Umbilical cord (tissue), 2 donors: ENCODE data around the gene STH. TPM values are rescaled to one million over a fixed set of nuclear protein-coding genes. Genes with fewer than 3 reads are reported as not detected.
"Not testable (repeated sequence)": the region's sequence is repeated elsewhere in the genome, so short reads cannot be mapped to it uniquely, and the experiment has no call there.

ENCODE experiments used
- DNase-seq: peaks from one replicate; pipeline ENCODE4 v3.0.0-alpha.2; 2015; ENCODE audit warnings: low spot score
- total RNA-seq: library from RNA; depleted of rRNA; stranded (reverse); fragments of >200 nt; gene quantifications from one replicate; pipeline ENCODE4 v1.2.3, GENCODE V29; 2014; ENCODE audit warnings: low replicate concordance; ENCODE audit not compliant: insufficient read depth

The STH gene
- total RNA-seq, 1 donor from 2014 or later, result not detected

DNA sequence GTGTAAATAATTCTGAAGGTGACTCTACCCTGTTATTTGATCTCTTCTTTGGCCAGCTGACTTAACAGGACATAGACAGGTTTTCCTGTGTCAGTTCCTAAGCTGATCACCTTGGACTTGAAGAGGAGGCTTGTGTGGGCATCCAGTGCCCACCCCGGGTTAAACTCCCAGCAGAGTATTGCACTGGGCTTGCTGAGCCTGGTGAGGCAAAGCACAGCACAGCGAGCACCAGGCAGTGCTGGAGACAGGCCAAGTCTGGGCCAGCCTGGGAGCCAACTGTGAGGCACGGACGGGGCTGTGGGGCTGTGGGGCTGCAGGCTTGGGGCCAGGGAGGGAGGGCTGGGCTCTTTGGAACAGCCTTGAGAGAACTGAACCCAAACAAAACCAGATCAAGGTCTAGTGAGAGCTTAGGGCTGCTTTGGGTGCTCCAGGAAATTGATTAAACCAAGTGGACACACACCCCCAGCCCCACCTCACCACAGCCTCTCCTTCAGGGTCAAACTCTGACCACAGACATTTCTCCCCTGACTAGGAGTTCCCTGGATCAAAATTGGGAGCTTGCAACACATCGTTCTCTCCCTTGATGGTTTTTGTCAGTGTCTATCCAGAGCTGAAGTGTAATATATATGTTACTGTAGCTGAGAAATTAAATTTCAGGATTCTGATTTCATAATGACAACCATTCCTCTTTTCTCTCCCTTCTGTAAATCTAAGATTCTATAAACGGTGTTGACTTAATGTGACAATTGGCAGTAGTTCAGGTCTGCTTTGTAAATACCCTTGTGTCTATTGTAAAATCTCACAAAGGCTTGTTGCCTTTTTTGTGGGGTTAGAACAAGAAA, 5.1 kb downstream of the STH start:
- peak; percentile 36 for DNase-seq

DNA sequence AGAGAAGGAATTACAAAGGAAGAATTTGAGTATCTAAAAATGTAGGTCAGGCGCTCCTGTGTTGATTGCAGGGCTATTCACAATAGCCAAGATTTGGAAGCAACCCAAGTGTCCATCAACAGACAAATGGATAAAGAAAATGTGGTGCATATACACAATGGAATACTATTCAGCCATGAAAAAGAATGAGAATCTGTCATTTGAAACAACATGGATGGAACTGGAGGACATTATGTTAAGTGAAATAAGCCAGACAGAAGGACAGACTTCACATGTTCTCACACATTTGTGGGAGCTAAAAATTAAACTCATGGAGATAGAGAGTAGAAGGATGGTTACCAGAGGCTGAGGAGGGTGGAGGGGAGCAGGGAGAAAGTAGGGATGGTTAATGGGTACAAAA, 7.0 kb downstream of the STH start:
- DNase-seq, result not testable (repeated sequence)

DNA sequence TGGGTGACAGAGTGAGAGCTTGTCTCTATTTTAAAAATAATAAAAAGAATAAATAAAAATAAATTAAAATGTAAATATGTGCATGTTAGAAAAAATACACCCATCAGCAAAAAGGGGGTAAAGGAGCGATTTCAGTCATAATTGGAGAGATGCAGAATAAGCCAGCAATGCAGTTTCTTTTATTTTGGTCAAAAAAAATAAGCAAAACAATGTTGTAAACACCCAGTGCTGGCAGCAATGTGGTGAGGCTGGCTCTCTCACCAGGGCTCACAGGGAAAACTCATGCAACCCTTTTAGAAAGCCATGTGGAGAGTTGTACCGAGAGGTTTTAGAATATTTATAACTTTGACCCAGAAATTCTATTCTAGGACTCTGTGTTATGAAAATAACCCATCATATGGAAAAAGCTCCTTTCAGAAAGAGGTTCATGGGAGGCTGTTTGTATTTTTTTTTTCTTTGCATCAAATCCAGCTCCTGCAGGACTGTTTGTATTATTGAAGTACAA, 8.5 kb downstream of the STH start:
- DNase-seq, result no peak

DNA sequence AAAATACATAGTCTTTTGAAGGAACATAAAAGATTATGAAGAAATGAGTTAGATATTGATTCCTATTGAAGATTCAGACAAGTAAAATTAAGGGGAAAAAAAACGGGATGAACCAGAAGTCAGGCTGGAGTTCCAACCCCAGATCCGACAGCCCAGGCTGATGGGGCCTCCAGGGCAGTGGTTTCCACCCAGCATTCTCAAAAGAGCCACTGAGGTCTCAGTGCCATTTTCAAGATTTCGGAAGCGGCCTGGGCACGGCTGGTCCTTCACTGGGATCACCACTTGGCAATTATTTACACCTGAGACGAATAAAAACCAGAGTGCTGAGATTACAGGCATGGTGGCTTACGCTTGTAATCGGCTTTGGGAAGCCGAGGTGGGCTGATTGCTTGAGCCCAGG, 9.5 kb downstream of the STH start:
- no peak for DNase-seq

DNA sequence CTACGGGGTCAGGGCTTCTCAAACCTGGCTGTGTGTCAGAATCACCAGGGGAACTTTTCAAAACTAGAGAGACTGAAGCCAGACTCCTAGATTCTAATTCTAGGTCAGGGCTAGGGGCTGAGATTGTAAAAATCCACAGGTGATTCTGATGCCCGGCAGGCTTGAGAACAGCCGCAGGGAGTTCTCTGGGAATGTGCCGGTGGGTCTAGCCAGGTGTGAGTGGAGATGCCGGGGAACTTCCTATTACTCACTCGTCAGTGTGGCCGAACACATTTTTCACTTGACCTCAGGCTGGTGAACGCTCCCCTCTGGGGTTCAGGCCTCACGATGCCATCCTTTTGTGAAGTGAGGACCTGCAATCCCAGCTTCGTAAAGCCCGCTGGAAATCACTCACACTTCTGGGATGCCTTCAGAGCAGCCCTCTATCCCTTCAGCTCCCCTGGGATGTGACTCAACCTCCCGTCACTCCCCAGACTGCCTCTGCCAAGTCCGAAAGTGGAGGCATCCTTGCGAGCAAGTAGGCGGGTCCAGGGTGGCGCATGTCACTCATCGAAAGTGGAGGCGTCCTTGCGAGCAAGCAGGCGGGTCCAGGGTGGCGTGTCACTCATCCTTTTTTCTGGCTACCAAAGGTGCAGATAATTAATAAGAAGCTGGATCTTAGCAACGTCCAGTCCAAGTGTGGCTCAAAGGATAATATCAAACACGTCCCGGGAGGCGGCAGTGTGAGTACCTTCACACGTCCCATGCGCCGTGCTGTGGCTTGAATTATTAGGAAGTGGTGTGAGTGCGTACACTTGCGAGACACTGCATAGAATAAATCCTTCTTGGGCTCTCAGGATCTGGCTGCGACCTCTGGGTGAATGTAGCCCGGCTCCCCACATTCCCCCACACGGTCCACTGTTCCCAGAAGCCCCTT, 10.9 kb downstream of the STH start:
- DNase-seq, result no peak

DNA sequence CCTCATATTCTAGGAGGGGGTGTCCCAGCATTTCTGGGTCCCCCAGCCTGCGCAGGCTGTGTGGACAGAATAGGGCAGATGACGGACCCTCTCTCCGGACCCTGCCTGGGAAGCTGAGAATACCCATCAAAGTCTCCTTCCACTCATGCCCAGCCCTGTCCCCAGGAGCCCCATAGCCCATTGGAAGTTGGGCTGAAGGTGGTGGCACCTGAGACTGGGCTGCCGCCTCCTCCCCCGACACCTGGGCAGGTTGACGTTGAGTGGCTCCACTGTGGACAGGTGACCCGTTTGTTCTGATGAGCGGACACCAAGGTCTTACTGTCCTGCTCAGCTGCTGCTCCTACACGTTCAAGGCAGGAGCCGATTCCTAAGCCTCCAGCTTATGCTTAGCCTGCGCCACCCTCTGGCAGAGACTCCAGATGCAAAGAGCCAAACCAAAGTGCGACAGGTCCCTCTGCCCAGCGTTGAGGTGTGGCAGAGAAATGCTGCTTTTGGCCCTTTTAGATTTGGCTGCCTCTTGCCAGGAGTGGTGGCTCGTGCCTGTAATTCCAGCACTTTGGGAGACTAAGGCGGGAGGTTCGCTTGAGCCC, 11.6 kb downstream of the STH start:
- DNase-seq, result no peak

DNA sequence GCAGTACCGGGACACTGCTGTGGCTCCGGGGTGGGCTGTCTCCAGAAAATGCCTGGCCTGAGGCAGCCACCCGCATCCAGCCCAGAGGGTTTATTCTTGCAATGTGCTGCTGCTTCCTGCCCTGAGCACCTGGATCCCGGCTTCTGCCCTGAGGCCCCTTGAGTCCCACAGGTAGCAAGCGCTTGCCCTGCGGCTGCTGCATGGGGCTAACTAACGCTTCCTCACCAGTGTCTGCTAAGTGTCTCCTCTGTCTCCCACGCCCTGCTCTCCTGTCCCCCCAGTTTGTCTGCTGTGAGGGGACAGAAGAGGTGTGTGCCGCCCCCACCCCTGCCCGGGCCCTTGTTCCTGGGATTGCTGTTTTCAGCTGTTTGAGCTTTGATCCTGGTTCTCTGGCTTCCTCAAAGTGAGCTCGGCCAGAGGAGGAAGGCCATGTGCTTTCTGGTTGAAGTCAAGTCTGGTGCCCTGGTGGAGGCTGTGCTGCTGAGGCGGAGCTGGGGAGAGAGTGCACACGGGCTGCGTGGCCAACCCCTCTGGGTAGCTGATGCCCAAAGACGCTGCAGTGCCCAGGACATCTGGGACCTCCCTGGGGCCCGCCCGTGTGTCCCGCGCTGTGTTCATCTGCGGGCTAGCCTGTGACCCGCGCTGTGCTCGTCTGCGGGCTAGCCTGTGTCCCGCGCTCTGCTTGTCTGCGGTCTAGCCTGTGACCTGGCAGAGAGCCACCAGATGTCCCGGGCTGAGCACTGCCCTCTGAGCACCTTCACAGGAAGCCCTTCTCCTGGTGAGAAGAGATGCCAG, 12.9 kb downstream of the STH start:
- DNase-seq, result no peak

DNA sequence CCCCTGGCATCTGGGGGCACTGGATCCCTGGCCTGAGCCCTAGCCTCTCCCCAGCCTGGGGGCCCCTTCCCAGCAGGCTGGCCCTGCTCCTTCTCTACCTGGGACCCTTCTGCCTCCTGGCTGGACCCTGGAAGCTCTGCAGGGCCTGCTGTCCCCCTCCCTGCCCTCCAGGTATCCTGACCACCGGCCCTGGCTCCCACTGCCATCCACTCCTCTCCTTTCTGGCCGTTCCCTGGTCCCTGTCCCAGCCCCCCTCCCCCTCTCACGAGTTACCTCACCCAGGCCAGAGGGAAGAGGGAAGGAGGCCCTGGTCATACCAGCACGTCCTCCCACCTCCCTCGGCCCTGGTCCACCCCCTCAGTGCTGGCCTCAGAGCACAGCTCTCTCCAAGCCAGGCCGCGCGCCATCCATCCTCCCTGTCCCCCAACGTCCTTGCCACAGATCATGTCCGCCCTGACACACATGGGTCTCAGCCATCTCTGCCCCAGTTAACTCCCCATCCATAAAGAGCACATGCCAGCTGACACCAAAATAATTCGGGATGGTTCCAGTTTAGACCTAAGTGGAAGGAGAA, 13.5 kb downstream of the STH start:
- no peak for DNase-seq

DNA sequence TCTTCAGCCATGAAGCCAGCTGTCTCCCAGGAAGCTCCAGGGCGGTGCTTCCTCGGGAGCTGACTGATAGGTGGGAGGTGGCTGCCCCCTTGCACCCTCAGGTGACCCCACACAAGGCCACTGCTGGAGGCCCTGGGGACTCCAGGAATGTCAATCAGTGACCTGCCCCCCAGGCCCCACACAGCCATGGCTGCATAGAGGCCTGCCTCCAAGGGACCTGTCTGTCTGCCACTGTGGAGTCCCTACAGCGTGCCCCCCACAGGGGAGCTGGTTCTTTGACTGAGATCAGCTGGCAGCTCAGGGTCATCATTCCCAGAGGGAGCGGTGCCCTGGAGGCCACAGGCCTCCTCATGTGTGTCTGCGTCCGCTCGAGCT, 14.1 kb downstream of the STH start:
- DNase-seq, result no peak

DNA sequence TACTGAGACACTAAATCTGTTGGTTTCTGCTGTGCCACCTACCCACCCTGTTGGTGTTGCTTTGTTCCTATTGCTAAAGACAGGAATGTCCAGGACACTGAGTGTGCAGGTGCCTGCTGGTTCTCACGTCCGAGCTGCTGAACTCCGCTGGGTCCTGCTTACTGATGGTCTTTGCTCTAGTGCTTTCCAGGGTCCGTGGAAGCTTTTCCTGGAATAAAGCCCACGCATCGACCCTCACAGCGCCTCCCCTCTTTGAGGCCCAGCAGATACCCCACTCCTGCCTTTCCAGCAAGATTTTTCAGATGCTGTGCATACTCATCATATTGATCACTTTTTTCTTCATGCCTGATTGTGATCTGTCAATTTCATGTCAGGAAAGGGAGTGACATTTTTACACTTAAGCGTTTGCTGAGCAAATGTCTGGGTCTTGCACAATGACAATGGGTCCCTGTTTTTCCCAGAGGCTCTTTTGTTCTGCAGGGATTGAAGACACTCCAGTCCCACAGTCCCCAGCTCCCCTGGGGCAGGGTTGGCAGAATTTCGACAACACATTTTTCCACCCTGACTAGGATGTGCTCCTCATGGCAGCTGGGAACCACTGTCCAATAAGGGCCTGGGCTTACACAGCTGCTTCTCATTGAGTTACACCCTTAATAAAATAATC, 14.6 kb downstream of the STH start:
- DNase-seq, result peak; percentile 30

DNA sequence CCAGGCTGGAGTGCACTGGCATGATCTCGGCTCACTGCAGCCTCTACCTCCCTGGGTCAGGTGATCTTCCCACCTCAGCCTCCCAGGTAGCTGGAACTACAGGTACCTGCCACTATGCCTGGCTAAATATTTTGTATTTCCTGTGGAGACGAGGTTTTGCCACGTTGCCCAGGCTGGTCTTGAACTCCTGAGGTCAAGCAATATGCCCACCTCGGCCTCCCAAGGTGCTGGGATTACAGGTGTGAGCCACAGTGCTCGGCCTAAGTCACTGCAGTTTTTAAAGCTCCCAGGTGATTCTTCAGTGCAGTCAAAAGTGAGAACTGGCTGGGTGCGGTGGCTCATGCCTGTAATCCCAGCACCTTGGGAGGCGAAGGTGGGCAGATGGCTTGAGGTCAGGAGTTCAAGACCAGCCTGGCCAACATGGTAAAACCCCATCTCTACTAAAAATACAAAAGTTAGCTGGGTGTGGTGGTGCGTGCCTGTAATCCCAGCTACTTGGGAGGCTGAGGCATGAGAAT, 20.4 kb downstream of the STH start:
- not testable (repeated sequence) for DNase-seq

DNA sequence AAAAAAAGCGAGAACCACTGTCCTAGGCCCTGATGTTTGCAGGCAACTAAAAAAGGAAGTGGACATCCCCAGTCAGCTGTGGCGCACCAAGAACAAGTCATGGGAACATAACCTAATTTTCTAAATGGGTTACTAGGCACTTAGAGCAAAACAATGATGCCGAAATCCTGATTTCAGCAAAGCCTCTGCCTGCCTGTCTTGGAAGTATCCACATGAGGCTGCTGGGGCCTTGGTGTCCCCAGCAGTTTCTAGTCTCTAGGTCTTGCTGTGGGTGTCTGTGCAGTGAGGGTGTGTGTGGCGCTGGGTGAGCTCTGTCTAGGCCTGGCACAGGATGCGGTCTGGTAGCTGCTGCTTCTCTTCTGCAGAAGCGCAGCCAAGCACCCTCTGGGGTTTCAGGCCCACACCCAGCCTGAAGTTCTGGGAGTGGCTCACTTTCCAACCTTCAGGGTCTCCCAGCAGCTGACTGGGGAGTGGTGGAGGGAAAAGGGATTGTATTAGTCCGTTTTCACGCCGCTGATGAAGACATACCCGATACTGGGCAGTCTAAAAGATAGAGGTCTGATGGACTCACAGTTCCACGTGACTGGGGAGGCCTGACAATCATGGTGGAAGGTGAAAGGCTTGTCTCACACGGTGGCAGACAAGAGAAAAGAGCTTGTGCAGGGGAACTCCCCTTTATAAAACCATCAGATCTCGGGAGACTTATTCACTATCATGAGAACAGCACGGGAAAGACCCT, 21.1 kb downstream of the STH start:
- no peak for DNase-seq

DNA sequence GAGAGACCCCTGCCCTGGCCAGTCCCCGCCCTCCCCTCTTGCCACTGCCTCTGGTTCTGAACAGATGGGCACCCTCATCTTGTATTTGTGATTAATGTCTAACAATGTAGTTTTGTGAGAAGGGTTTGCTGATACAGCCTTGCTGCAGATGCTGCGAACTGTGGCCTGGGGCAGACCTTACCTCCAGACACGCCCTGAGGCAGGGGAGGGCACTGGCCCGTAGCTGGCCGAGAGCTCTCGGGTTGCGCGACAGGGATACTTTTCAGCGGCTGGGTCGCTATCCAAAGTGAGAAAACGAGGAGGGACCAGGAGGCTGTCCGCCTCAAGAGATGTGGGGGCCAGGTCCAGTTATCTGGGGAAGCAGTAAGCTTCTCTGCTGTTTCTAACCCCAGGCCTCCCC, 21.9 kb downstream of the STH start:
- DNase-seq, result no peak

DNA sequence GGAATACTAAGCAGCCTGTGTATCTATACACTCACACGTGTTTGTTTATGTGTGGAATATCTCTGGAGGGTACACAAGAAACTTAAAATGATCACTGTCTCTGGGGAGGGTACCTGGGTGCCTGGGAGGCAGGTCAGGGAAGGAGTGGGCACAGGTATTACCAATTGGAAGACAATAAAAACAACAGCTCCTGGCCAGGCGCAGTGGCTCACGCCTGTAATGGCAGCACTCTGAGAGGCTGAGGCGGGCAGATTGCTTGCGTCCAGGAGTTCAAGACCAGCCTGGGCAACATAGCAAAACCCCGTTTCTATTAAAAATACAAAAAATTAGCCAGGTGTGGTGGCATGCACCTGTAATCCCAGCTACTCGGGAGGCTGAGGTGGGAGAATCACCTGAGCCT, 24.3 kb downstream of the STH start:
- not testable (repeated sequence) for DNase-seq

DNA sequence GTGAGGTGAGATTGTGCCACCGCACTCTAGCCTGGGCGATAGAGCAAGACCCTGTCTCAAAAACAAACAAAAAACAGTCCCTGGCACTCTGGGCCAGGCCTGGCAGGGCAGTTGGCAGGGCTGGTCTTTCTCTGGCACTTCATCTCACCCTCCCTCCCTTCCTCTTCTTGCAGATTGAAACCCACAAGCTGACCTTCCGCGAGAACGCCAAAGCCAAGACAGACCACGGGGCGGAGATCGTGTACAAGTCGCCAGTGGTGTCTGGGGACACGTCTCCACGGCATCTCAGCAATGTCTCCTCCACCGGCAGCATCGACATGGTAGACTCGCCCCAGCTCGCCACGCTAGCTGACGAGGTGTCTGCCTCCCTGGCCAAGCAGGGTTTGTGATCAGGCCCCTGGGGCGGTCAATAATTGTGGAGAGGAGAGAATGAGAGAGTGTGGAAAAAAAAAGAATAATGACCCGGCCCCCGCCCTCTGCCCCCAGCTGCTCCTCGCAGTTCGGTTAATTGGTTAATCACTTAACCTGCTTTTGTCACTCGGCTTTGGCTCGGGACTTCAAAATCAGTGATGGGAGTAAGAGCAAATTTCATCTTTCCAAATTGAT, 24.8 kb downstream of the STH start:
- DNase-seq, result no peak

DNA sequence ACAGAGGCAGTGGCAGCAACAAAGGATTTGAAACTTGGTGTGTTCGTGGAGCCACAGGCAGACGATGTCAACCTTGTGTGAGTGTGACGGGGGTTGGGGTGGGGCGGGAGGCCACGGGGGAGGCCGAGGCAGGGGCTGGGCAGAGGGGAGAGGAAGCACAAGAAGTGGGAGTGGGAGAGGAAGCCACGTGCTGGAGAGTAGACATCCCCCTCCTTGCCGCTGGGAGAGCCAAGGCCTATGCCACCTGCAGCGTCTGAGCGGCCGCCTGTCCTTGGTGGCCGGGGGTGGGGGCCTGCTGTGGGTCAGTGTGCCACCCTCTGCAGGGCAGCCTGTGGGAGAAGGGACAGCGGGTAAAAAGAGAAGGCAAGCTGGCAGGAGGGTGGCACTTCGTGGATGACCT, 25.5 kb downstream of the STH start:
- DNase-seq, result no peak

DNA sequence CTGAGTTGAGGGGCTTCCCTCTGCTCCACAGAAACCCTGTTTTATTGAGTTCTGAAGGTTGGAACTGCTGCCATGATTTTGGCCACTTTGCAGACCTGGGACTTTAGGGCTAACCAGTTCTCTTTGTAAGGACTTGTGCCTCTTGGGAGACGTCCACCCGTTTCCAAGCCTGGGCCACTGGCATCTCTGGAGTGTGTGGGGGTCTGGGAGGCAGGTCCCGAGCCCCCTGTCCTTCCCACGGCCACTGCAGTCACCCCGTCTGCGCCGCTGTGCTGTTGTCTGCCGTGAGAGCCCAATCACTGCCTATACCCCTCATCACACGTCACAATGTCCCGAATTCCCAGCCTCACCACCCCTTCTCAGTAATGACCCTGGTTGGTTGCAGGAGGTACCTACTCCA, 26.0 kb downstream of the STH start:
- no peak for DNase-seq

DNA sequence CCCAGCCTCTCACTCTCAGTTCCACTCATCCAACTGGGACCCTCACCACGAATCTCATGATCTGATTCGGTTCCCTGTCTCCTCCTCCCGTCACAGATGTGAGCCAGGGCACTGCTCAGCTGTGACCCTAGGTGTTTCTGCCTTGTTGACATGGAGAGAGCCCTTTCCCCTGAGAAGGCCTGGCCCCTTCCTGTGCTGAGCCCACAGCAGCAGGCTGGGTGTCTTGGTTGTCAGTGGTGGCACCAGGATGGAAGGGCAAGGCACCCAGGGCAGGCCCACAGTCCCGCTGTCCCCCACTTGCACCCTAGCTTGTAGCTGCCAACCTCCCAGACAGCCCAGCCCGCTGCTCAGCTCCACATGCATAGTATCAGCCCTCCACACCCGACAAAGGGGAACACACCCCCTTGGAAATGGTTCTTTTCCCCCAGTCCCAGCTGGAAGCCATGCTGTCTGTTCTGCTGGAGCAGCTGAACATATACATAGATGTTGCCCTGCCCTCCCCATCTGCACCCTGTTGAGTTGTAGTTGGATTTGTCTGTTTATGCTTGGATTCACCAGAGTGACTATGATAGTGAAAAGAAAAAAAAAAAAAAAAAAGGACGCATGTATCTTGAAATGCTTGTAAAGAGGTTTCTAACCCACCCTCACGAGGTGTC, 26.6 kb downstream of the STH start:
- DNase-seq, result no peak
